Hepatocyte (in vitro differentiated cells): Measurements from ENCODE around the gene AVPI1.

Experiments
- EZH2 ChIP-seq: fragments of 200-600 bp; sonication (generic); IDR thresholded peaks from 2 replicates; pipeline ENCODE4 v1.6.1; 2016; ENCODE audit warnings: antibody characterized with exemption, mild to moderate bottlenecking, borderline replicate concordance
- TF ChIP-seq, protein P1 (sequence below): fragments of 200-600 bp; sonication (generic); IDR thresholded peaks from 2 replicates; pipeline ENCODE4 v1.5.1; 2016; ENCODE audit warnings: antibody characterized with exemption, mild to moderate bottlenecking; ENCODE audit not compliant: poor library complexity

DNA sequence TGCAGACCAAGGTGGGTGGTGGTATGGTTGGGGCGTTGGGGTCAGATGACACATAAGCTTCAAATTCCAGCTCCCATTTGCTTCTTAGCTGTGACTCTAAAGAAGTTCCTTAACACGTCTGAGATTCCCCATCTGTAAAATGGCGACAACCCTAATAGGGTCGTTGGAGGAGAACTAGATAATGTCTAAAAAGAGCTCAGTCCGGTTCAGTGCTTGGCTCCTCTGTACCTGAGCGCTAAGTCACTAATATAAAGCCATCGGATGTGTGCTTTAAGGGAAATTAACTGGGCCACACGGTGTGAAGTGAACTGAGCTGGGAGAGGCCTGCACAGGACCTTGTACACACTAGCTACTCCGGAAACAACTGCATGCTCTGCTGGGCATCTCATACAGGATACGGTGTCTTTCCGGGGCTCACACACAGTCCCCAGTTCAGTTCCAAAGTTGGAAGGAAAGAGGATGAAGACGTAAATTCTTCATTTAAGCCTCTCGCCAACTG lies 49.4 kb upstream of the AVPI1 start:
- TF ChIP-seq, protein P1, sequence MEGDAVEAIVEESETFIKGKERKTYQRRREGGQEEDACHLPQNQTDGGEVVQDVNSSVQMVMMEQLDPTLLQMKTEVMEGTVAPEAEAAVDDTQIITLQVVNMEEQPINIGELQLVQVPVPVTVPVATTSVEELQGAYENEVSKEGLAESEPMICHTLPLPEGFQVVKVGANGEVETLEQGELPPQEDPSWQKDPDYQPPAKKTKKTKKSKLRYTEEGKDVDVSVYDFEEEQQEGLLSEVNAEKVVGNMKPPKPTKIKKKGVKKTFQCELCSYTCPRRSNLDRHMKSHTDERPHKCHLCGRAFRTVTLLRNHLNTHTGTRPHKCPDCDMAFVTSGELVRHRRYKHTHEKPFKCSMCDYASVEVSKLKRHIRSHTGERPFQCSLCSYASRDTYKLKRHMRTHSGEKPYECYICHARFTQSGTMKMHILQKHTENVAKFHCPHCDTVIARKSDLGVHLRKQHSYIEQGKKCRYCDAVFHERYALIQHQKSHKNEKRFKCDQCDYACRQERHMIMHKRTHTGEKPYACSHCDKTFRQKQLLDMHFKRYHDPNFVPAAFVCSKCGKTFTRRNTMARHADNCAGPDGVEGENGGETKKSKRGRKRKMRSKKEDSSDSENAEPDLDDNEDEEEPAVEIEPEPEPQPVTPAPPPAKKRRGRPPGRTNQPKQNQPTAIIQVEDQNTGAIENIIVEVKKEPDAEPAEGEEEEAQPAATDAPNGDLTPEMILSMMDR: no peak
- no peak for TF ChIP-seq EZH2
